ENCODE results near the gene IZUMO2. TPM values are rescaled to one million over a fixed set of nuclear protein-coding genes. Genes with fewer than 3 reads are reported as not detected.

IZUMO2 gene
- total RNA-seq, 1 experiment from 2014 or later: not detected

- Histone ChIP-seq H3K36me3 (replicated peaks; ENCODE audit: control insufficient read depth, insufficient read depth, low read length) (no peaks in the 10 kb centered on the region), H3K4me3 (ENCODE audit: insufficient read depth, low read depth, low read length) (no peak overlapping the region), H3K27me3 (ENCODE audit: control insufficient read depth, insufficient read depth, low read length) (no peaks in the 10 kb centered on the region)
- DNase-seq: no peak
Observed at GRCh38 chr19:50196322-50196932, 33.3 kb upstream of the IZUMO2 start.

GRCh38 chr19:50195224-50195623 is 32.1 kb upstream of the IZUMO2 start:
- no peaks in the 10 kb centered on the region for H3K27me3 ChIP-seq (ENCODE audit: control insufficient read depth, insufficient read depth, low read length)
- H3K4me3 ChIP-seq (ENCODE audit: insufficient read depth, low read depth, low read length): no peak overlapping the region
- DNase-seq: no peak
- no peaks in the 10 kb centered on the region for H3K36me3 ChIP-seq (replicated peaks; ENCODE audit: control insufficient read depth, insufficient read depth, low read length)

- no peak for DNase-seq
- H3K36me3 ChIP-seq (replicated peaks; ENCODE audit: control insufficient read depth, insufficient read depth, low read length): no peaks in the 10 kb centered on the region
Observed at GRCh38 chr19:50192463-50193211, 29.6 kb upstream of the IZUMO2 start.

GRCh38 chr19:50191216-50191615 is 28.1 kb upstream of the IZUMO2 start:
- no peak for DNase-seq
- H3K36me3 ChIP-seq (replicated peaks; ENCODE audit: control insufficient read depth, insufficient read depth, low read length): no peaks in the 10 kb centered on the region
- no peak overlapping the region for H3K4me3 ChIP-seq (ENCODE audit: insufficient read depth, low read depth, low read length)
- no peaks in the 10 kb centered on the region for H3K27me3 ChIP-seq (ENCODE audit: control insufficient read depth, insufficient read depth, low read length)

More at GRCh38 chr19:50192463-50193211, 29.6 kb upstream of the IZUMO2 start:
- H3K4me3 ChIP-seq (ENCODE audit: insufficient read depth, low read depth, low read length): no peak overlapping the region
- H3K27me3 ChIP-seq (ENCODE audit: control insufficient read depth, insufficient read depth, low read length): no peaks in the 10 kb centered on the region

GRCh38 chr19:50190439-50190891 is 27.4 kb upstream of the IZUMO2 start:
- no peaks in the 10 kb centered on the region for H3K27me3 ChIP-seq (ENCODE audit: control insufficient read depth, insufficient read depth, low read length)
- no peaks in the 10 kb centered on the region for H3K36me3 ChIP-seq (replicated peaks; ENCODE audit: control insufficient read depth, insufficient read depth, low read length)
- DNase-seq: no peak
- no peak overlapping the region for H3K4me3 ChIP-seq (ENCODE audit: insufficient read depth, low read depth, low read length)

GRCh38 chr19:50189331-50189730 is 26.2 kb upstream of the IZUMO2 start:
- Histone ChIP-seq H3K36me3 (replicated peaks; ENCODE audit: control insufficient read depth, insufficient read depth, low read length) (no peaks in the 10 kb centered on the region), H3K4me3 (ENCODE audit: insufficient read depth, low read depth, low read length) (no peak overlapping the region), H3K27me3 (ENCODE audit: control insufficient read depth, insufficient read depth, low read length) (no peaks in the 10 kb centered on the region)
- no peak for DNase-seq

GRCh38 chr19:50187937-50188336 is 24.9 kb upstream of the IZUMO2 start:
- no peak overlapping the region for H3K4me3 ChIP-seq (ENCODE audit: insufficient read depth, low read depth, low read length)
- no peak for DNase-seq
- H3K36me3 ChIP-seq (replicated peaks; ENCODE audit: control insufficient read depth, insufficient read depth, low read length): no peaks in the 10 kb centered on the region
- H3K27me3 ChIP-seq (ENCODE audit: control insufficient read depth, insufficient read depth, low read length): no peaks in the 10 kb centered on the region

GRCh38 chr19:50184196-50184595 is 21.1 kb upstream of the IZUMO2 start:
- Histone ChIP-seq H3K36me3 (replicated peaks; ENCODE audit: control insufficient read depth, insufficient read depth, low read length) (no peaks in the 10 kb centered on the region), H3K27me3 (ENCODE audit: control insufficient read depth, insufficient read depth, low read length) (no peaks in the 10 kb centered on the region), H3K4me3 (ENCODE audit: insufficient read depth, low read depth, low read length) (no peak overlapping the region)
- no peak for DNase-seq

GRCh38 chr19:50181121-50181520 is 18.0 kb upstream of the IZUMO2 start:
- no peak for DNase-seq
- no peak overlapping the region for H3K4me3 ChIP-seq (ENCODE audit: insufficient read depth, low read depth, low read length)
- no peaks in the 10 kb centered on the region for H3K27me3 ChIP-seq (ENCODE audit: control insufficient read depth, insufficient read depth, low read length)
- no peaks in the 10 kb centered on the region for H3K36me3 ChIP-seq (replicated peaks; ENCODE audit: control insufficient read depth, insufficient read depth, low read length)

- no peaks in the 10 kb centered on the region for H3K36me3 ChIP-seq (replicated peaks; ENCODE audit: control insufficient read depth, insufficient read depth, low read length)
- no peaks in the 10 kb centered on the region for H3K27me3 ChIP-seq (ENCODE audit: control insufficient read depth, insufficient read depth, low read length)
- DNase-seq: no peak
- H3K4me3 ChIP-seq (ENCODE audit: insufficient read depth, low read depth, low read length): no peak overlapping the region
Observed at GRCh38 chr19:50178859-50179537, 15.9 kb upstream of the IZUMO2 start.

- DNase-seq: no peak
- H3K27me3 ChIP-seq (ENCODE audit: control insufficient read depth, insufficient read depth, low read length): no peaks in the 10 kb centered on the region
- no peak overlapping the region for H3K4me3 ChIP-seq (ENCODE audit: insufficient read depth, low read depth, low read length)
- no peaks in the 10 kb centered on the region for H3K36me3 ChIP-seq (replicated peaks; ENCODE audit: control insufficient read depth, insufficient read depth, low read length)
Observed at GRCh38 chr19:50178320-50178719, 15.2 kb upstream of the IZUMO2 start.

- DNase-seq: no peak
- Histone ChIP-seq H3K36me3 (replicated peaks; ENCODE audit: control insufficient read depth, insufficient read depth, low read length) (no peaks in the 10 kb centered on the region), H3K4me3 (ENCODE audit: insufficient read depth, low read depth, low read length) (no peak overlapping the region), H3K27me3 (ENCODE audit: control insufficient read depth, insufficient read depth, low read length) (no peaks in the 10 kb centered on the region)
Observed at GRCh38 chr19:50176775-50177174, 13.7 kb upstream of the IZUMO2 start.

GRCh38 chr19:50175924-50176323 is 12.8 kb upstream of the IZUMO2 start:
- H3K4me3 ChIP-seq (ENCODE audit: insufficient read depth, low read depth, low read length): no peak overlapping the region
- H3K27me3 ChIP-seq (ENCODE audit: control insufficient read depth, insufficient read depth, low read length): no peaks in the 10 kb centered on the region
- no peaks in the 10 kb centered on the region for H3K36me3 ChIP-seq (replicated peaks; ENCODE audit: control insufficient read depth, insufficient read depth, low read length)
- no peak for DNase-seq

- no peak for DNase-seq
- no peaks in the 10 kb centered on the region for H3K36me3 ChIP-seq (replicated peaks; ENCODE audit: control insufficient read depth, insufficient read depth, low read length)
- H3K27me3 ChIP-seq (ENCODE audit: control insufficient read depth, insufficient read depth, low read length): no peaks in the 10 kb centered on the region
- H3K4me3 ChIP-seq (ENCODE audit: insufficient read depth, low read depth, low read length): no peak overlapping the region
Observed at GRCh38 chr19:50174100-50174793, 11.2 kb upstream of the IZUMO2 start.

Data from H7 (cell line).